Liver (tissue), 9 donors: ENCODE results near the gene CDH4. TPM values are rescaled to one million over a fixed set of nuclear protein-coding genes. Genes with fewer than 3 reads are reported as not detected.

Experiments used
- DNase-seq: peaks from one replicate; pipeline ENCODE4 v3.0.0-alpha.2; 2017; ENCODE audit warnings: low spot score
- H3K27ac ChIP-seq, 2 donors: one replicate each; pipeline ENCODE4 v1.7.0; 2013; ENCODE audit warnings: inconsistent platforms in 2 of 2, low read length in 2 of 2, control low read depth in 1 of 2, low read depth in 1 of 2, mild to moderate bottlenecking in 1 of 2
- H3K27me3 ChIP-seq, 4 donors: one replicate each; pipeline versions ENCODE4 v1.6.1 to v1.7.0; 2013; ENCODE audit warnings: low read length in 3 of 4, inconsistent platforms in 1 of 4, mild to moderate bottlenecking in 1 of 4, moderate library complexity in 1 of 4; ENCODE audit not compliant: control insufficient read depth in 4 of 4, insufficient read depth in 4 of 4
- H3K36me3 ChIP-seq, 4 donors: one replicate each; pipeline versions ENCODE4 v1.6.1 to v1.7.0; 2013; ENCODE audit warnings: low read length in 3 of 4, mild to moderate bottlenecking in 3 of 4, low read depth in 1 of 4, moderate library complexity in 1 of 4; ENCODE audit not compliant: control insufficient read depth in 4 of 4, insufficient read depth in 3 of 4
- H3K4me1 ChIP-seq, 4 donors: one replicate each; pipeline versions ENCODE4 v1.6.1 to v1.7.0; 2013; ENCODE audit warnings: low read length in 3 of 4, mild to moderate bottlenecking in 3 of 4, moderate library complexity in 1 of 4; ENCODE audit not compliant: control insufficient read depth in 4 of 4, insufficient read depth in 4 of 4
- H3K4me3 ChIP-seq, 3 donors: one replicate each; pipeline versions ENCODE4 v1.6.1 to v1.7.0; 2013; ENCODE audit warnings: low read length in 3 of 3, control low read depth in 1 of 3, low read depth in 1 of 3, mild to moderate bottlenecking in 1 of 3
- H3K9ac ChIP-seq, 2 donors: one replicate each; pipeline ENCODE4 v1.7.0; 2013; ENCODE audit warnings: low read length in 2 of 2, mild to moderate bottlenecking in 2 of 2, moderate library complexity in 2 of 2, control low read depth in 1 of 2, low read depth in 1 of 2
- H3K9me3 ChIP-seq, 4 donors: one replicate each; pipeline versions ENCODE4 v1.6.1 to v1.7.0; 2013; ENCODE audit warnings: low read length in 3 of 4; ENCODE audit not compliant: control insufficient read depth in 4 of 4
- EGR1 ChIP-seq, 2 donors: IDR thresholded peaks; 2 replicates each; pipeline ENCODE4 v1.6.1; 2016 to 2018; ENCODE audit warnings: antibody characterized with exemption in 2 of 2, low read depth in 2 of 2
- FOXA1 ChIP-seq: IDR thresholded peaks from 2 replicates; pipeline ENCODE4 v1.6.1; 2016; ENCODE audit warnings: antibody characterized with exemption
- FOXA2 ChIP-seq: IDR thresholded peaks from 2 replicates; pipeline ENCODE4 v1.6.1; 2016; ENCODE audit warnings: antibody characterized with exemption
- GABPA ChIP-seq, 2 donors: IDR thresholded peaks in 1 of 2; conservative IDR thresholded peaks in 1 of 2; 2 replicates each; pipeline ENCODE4 v1.6.1; 2016; ENCODE audit warnings: antibody characterized with exemption in 2 of 2, mild to moderate bottlenecking in 1 of 2, moderate library complexity in 1 of 2
- HNF4A ChIP-seq, 2 donors: conservative IDR thresholded peaks; 2 replicates each; pipeline ENCODE4 v1.6.1; 2016; ENCODE audit warnings: antibody characterized with exemption in 2 of 2, mild to moderate bottlenecking in 2 of 2
- HNF4G ChIP-seq: IDR thresholded peaks from 2 replicates; pipeline ENCODE4 v1.6.1; 2016; ENCODE audit warnings: antibody characterized with exemption
- JUND ChIP-seq, 2 donors: IDR thresholded peaks; 2 replicates each; pipeline ENCODE4 v1.6.1; 2016; ENCODE audit warnings: antibody characterized with exemption in 2 of 2
- MAX ChIP-seq: IDR thresholded peaks from 2 replicates; pipeline ENCODE4 v1.6.1; 2016; ENCODE audit warnings: antibody characterized with exemption
- NR2F2 ChIP-seq: IDR thresholded peaks from 2 replicates; pipeline ENCODE4 v1.6.1; 2016; ENCODE audit warnings: antibody characterized with exemption
- RAD21 ChIP-seq, 2 donors: IDR thresholded peaks; 2 replicates each; pipeline ENCODE4 v1.6.1; 2016; ENCODE audit warnings: antibody characterized with exemption in 2 of 2, mild to moderate bottlenecking in 2 of 2
- REST ChIP-seq: IDR thresholded peaks from 2 replicates; pipeline ENCODE4 v1.6.1; 2016; ENCODE audit warnings: antibody characterized with exemption, mild to moderate bottlenecking
- RXRA ChIP-seq, 2 donors: IDR thresholded peaks; 2 replicates each; pipeline ENCODE4 v1.6.1; 2017 to 2018; ENCODE audit warnings: antibody characterized with exemption in 2 of 2, mild to moderate bottlenecking in 1 of 2
- SP1 ChIP-seq: IDR thresholded peaks from 2 replicates; pipeline ENCODE4 v1.6.1; 2018; ENCODE audit warnings: antibody characterized with exemption, mild to moderate bottlenecking
- TAF1 ChIP-seq: conservative IDR thresholded peaks from 2 replicates; pipeline ENCODE4 v1.6.1; 2016; ENCODE audit warnings: antibody characterized with exemption, mild to moderate bottlenecking
- YY1 ChIP-seq: IDR thresholded peaks from 2 replicates; pipeline ENCODE4 v1.6.1; 2016; ENCODE audit warnings: antibody characterized with exemption, mild to moderate bottlenecking
- WGBS: extraction: QIAGEN DNeasy Blood & Tissue Kit; methylation state at CpG from one replicate; pipeline ENCODE4 v1.1.7; 2013; 5-methylcytosine and 5-hydroxymethylcytosine counted together
- polyA plus RNA-seq, 2 donors: library from polyadenylated mRNA; stranded (reverse) in 1 of 2; unstranded in 1 of 2; fragments of 200-250 nt in 1 of 2; fragments of >200 nt in 1 of 2; fragmentation: Nextera tagmentation in 1 of 2; extraction: Ambion mirVana in 1 of 2; gene quantifications; one replicate each; pipeline versions ENCODE4 v1.2.1 to v1.2.3, GENCODE V29; 2013 to 2015
- total RNA-seq, 2 donors: library from RNA; depleted of rRNA; stranded (reverse); fragments of >200 nt; gene quantifications; one replicate each; pipeline ENCODE4 v1.2.3, GENCODE V29; 2014
- TF ChIP-seq, protein P1 (sequence below): IDR thresholded peaks from 2 replicates; pipeline ENCODE4 v1.6.1; 2016; ENCODE audit warnings: antibody characterized with exemption
- TF ChIP-seq, protein P2 (sequence below): fragments of 150-350 bp; IDR thresholded peaks from 2 replicates; pipeline ENCODE4 v1.5.1; 2017; ENCODE audit warnings: improper control_type of control experiment, low read depth, low read length; ENCODE audit not compliant: missing input control
- TF ChIP-seq, protein P3 (sequence below): IDR thresholded peaks from 2 replicates; pipeline ENCODE4 v1.6.1; 2016; ENCODE audit warnings: antibody characterized with exemption
- donor health status: healthy.
- donor health status: healthy.
- donor health status: healthy.
- donor health status: healthy.
- donor health status: healthy.

The CDH4 gene
- total and polyA plus RNA-seq, 4 donors = 0.03 to 0.25 (median 0.19) TPM; not detected in 1

- H3K4me3 ChIP-seq = no peak overlapping the region
- no peaks in the 10 kb centered on the region for H3K36me3 ChIP-seq
- TF ChIP-seq YY1 (no peak), RAD21 (IDR thresholded peaks at IDR 0.05) (no peak), SP1 (no peak), JUND (IDR thresholded peaks at IDR 0.05) (no peak), HNF4G (no peak), REST (no peak), HNF4A (conservative IDR thresholded peaks at IDR 0.05) (no peak), FOXA2 (no peak), FOXA1 (no peak), TAF1 (no peak), GABPA (IDR thresholded peaks at IDR 0.05 in 1 of 2, conservative IDR thresholded peaks at IDR 0.05 in 1 of 2) (no peak)
- TF ChIP-seq, protein P1, sequence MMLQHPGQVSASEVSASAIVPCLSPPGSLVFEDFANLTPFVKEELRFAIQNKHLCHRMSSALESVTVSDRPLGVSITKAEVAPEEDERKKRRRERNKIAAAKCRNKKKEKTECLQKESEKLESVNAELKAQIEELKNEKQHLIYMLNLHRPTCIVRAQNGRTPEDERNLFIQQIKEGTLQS = no peak
- peaks cover 0 to 5% (median 2%) of the 10 kb centered on the region in 4 donors for H3K9me3 ChIP-seq
- DNase-seq = no peak
- no peak overlapping the region for H3K9ac ChIP-seq
- 65% methylated on average over 13 of the region's 13 CpGs for whole genome bisulfite sequencing
- peaks cover 0 to 3% (median 0%) of the 10 kb centered on the region in 4 donors for H3K27me3 ChIP-seq
- no peaks in the 10 kb centered on the region for H3K4me1 ChIP-seq
- H3K27ac ChIP-seq = no peak overlapping the region
Measured at GRCh38 chr20:61613917-61614705, 362.1 kb downstream of the CDH4 start.

GRCh38 chr20:61614706-61615100 is 362.6 kb downstream of the CDH4 start:
- 72% methylated on average over 2 of the region's 2 CpGs for WGBS
- Histone ChIP-seq H3K4me3 (no peak overlapping the region), H3K27ac (no peak overlapping the region), H3K27me3 (peaks cover 0 to 4% (median 0%) of the 10 kb centered on the region in 4 donors), H3K9ac (no peak overlapping the region), H3K9me3 (peaks cover 0 to 5% (median 2%) of the 10 kb centered on the region in 4 donors), H3K4me1 (no peaks in the 10 kb centered on the region), H3K36me3 (no peaks in the 10 kb centered on the region)
- no peak for TF ChIP-seq RAD21 (IDR thresholded peaks at IDR 0.05)
- no peak for TF ChIP-seq JUND (IDR thresholded peaks at IDR 0.05)
- TF ChIP-seq, protein P2, sequence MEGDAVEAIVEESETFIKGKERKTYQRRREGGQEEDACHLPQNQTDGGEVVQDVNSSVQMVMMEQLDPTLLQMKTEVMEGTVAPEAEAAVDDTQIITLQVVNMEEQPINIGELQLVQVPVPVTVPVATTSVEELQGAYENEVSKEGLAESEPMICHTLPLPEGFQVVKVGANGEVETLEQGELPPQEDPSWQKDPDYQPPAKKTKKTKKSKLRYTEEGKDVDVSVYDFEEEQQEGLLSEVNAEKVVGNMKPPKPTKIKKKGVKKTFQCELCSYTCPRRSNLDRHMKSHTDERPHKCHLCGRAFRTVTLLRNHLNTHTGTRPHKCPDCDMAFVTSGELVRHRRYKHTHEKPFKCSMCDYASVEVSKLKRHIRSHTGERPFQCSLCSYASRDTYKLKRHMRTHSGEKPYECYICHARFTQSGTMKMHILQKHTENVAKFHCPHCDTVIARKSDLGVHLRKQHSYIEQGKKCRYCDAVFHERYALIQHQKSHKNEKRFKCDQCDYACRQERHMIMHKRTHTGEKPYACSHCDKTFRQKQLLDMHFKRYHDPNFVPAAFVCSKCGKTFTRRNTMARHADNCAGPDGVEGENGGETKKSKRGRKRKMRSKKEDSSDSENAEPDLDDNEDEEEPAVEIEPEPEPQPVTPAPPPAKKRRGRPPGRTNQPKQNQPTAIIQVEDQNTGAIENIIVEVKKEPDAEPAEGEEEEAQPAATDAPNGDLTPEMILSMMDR = no peak
- no peak for TF ChIP-seq TAF1
- no peak for TF ChIP-seq NR2F2
- no peak for TF ChIP-seq YY1
- TF ChIP-seq MAX = no peak
- no peak for TF ChIP-seq FOXA1
- TF ChIP-seq FOXA2 = no peak
- no peak for TF ChIP-seq GABPA (IDR thresholded peaks at IDR 0.05 in 1 of 2, conservative IDR thresholded peaks at IDR 0.05 in 1 of 2)
- no peak for TF ChIP-seq REST
- TF ChIP-seq EGR1 (IDR thresholded peaks at IDR 0.05; ENCODE audit: low read depth in 2 of 2) = no peak
- no peak for TF ChIP-seq SP1
- TF ChIP-seq, protein P3, sequence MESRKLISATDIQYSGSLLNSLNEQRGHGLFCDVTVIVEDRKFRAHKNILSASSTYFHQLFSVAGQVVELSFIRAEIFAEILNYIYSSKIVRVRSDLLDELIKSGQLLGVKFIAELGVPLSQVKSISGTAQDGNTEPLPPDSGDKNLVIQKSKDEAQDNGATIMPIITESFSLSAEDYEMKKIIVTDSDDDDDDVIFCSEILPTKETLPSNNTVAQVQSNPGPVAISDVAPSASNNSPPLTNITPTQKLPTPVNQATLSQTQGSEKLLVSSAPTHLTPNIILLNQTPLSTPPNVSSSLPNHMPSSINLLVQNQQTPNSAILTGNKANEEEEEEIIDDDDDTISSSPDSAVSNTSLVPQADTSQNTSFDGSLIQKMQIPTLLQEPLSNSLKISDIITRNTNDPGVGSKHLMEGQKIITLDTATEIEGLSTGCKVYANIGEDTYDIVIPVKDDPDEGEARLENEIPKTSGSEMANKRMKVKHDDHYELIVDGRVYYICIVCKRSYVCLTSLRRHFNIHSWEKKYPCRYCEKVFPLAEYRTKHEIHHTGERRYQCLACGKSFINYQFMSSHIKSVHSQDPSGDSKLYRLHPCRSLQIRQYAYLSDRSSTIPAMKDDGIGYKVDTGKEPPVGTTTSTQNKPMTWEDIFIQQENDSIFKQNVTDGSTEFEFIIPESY = no peak
- TF ChIP-seq HNF4A (conservative IDR thresholded peaks at IDR 0.05) = no peak
- no peak for TF ChIP-seq RXRA (IDR thresholded peaks at IDR 0.05)
- TF ChIP-seq HNF4G = no peak
- TF ChIP-seq, protein P1 = no peak
- no peak for DNase-seq
